HG03045 (cell line): ENCODE results near the gene SMC4.
"Not testable (repeated sequence)": the region's sequence is repeated elsewhere in the genome, so short reads cannot be mapped to it uniquely, and the experiment has no call there.

Experiments used
- ATAC-seq: cut with Tn5 transposase; IDR thresholded peaks from one replicate; pipeline ENCODE4 v1.9.1; 2021; ENCODE audit warnings: mild to moderate bottlenecking, moderate library complexity; ENCODE audit not compliant: unreplicated experiment

The SMC4 gene

GRCh38 chr3:160399125-160400029 is at the start of gene SMC4, which contains the start of gene IFT80:
SMC4 (plus strand) TSS chr3:160399650; CDS start chr3:160400827, 1,177 bp downstream.
IFT80 (minus strand) TSS chr3:160399225; CDS start chr3:160384600, 14,625 bp downstream.
- ATAC-seq, result peak; percentile 91

GRCh38 chr3:160355826-160356225 is 43.6 kb upstream of the SMC4 start:
- ATAC-seq, result no peak

GRCh38 chr3:160362896-160363295 is 36.6 kb upstream of the SMC4 start:
- ATAC-seq, result not testable (repeated sequence)

- ATAC-seq, result no peak
Observed at GRCh38 chr3:160365869-160366522, 33.5 kb upstream of the SMC4 start.

GRCh38 chr3:160368804-160369203 is 30.6 kb upstream of the SMC4 start:
- ATAC-seq, result no peak

GRCh38 chr3:160369784-160370183 is 29.7 kb upstream of the SMC4 start:
- ATAC-seq, result no peak

GRCh38 chr3:160370987-160371857 is 28.2 kb upstream of the SMC4 start:
- ATAC-seq, result no peak

GRCh38 chr3:160372780-160373179 is 26.7 kb upstream of the SMC4 start:
- ATAC-seq, result no peak

GRCh38 chr3:160373655-160374054 is 25.8 kb upstream of the SMC4 start:
- ATAC-seq, result no peak

GRCh38 chr3:160374472-160374871 is 25.0 kb upstream of the SMC4 start:
- no peak for ATAC-seq

GRCh38 chr3:160374925-160375324 is 24.5 kb upstream of the SMC4 start:
- ATAC-seq, result no peak

GRCh38 chr3:160376681-160377080 is 22.8 kb upstream of the SMC4 start:
- no peak for ATAC-seq

- ATAC-seq, result no peak
Observed at GRCh38 chr3:160378331-160379109, 20.9 kb upstream of the SMC4 start.

- no peak for ATAC-seq
Observed at GRCh38 chr3:160379628-160380214, 19.7 kb upstream of the SMC4 start.

GRCh38 chr3:160381470-160381869 is 18.0 kb upstream of the SMC4 start:
- ATAC-seq, result no peak

- no peak for ATAC-seq
Observed at GRCh38 chr3:160384639-160385318, 14.7 kb upstream of the SMC4 start.

GRCh38 chr3:160390565-160391138 is 8.8 kb upstream of the SMC4 start:
- ATAC-seq, result no peak

- ATAC-seq, result no peak
Observed at GRCh38 chr3:160392798-160393197, 6.7 kb upstream of the SMC4 start.
